Keratinocyte (primary cell): ENCODE measurements around the gene KTN1. TPM values are rescaled to one million over a fixed set of nuclear protein-coding genes. Genes with fewer than 3 reads are reported as not detected.

Experiments used
- DNase-seq: peaks from one replicate; pipeline ENCODE4 v3.0.0-alpha.2; 2011; ENCODE audit warnings: low read depth, missing footprints, low spot score
- FAIRE-seq: peaks from 2 replicates; lab custom pipeline; 2011; peaks lifted over from hg19 to GRCh38; lab: Jason Lieb, UNC
- H2AFZ ChIP-seq: 2 replicates; pipeline ENCODE4 v1.6.0; 2012; ENCODE audit warnings: low read length, control low read depth, inconsistent platforms; ENCODE audit not compliant: control insufficient read depth
- H3K27ac ChIP-seq: 2 replicates; pipeline ENCODE4 v1.5.1; 2011; ENCODE audit warnings: low read length; ENCODE audit not compliant: control insufficient read depth, insufficient read depth
- H3K27me3 ChIP-seq: 3 replicates; pipeline ENCODE4 v1.6.0; 2011; ENCODE audit warnings: low read length; ENCODE audit not compliant: control insufficient read depth, insufficient read depth; ENCODE audit errors: extremely low read depth
- H3K36me3 ChIP-seq, 2 experiments: 2 replicates in 1 of 2; 3 replicates in 1 of 2; pipeline ENCODE4 v1.5.1; 2011; ENCODE audit warnings: low read length in 2 of 2, mild to moderate bottlenecking in 1 of 2; ENCODE audit not compliant: control insufficient read depth in 2 of 2, insufficient read depth in 2 of 2; ENCODE audit errors: extremely low read depth in 1 of 2
- H3K4me1 ChIP-seq: 3 replicates; pipeline ENCODE4 v1.5.1; 2011; ENCODE audit warnings: low read length; ENCODE audit not compliant: control insufficient read depth, insufficient read depth; ENCODE audit errors: extremely low read depth
- H3K4me2 ChIP-seq: 3 replicates; pipeline ENCODE4 v1.6.0; 2011; ENCODE audit warnings: low read depth, low read length; ENCODE audit not compliant: control insufficient read depth, insufficient read depth; ENCODE audit errors: extremely low read depth
- H3K4me3 ChIP-seq, 3 experiments: fragments of 200-600 bp in 1 of 3; sonication (generic) in 1 of 3; 2 replicates in 2 of 3; 3 replicates in 1 of 3; pipeline ENCODE4 v1.5.1; 2011 to 2016; ENCODE audit warnings: low read length in 3 of 3, mild to moderate bottlenecking in 3 of 3, control low read depth in 2 of 3, inconsistent platforms in 1 of 3, low read depth in 1 of 3, mixed read lengths in 1 of 3, mixed run types in 1 of 3, moderate library complexity in 1 of 3; ENCODE audit not compliant: control insufficient read depth in 2 of 3, insufficient read depth in 2 of 3; ENCODE audit errors: extremely low read depth in 1 of 3
- H3K79me2 ChIP-seq: 2 replicates; pipeline ENCODE4 v1.6.0; 2012; ENCODE audit warnings: low read length; ENCODE audit not compliant: control insufficient read depth, insufficient read depth
- H3K9ac ChIP-seq: 3 replicates; pipeline ENCODE4 v1.6.0; 2011; ENCODE audit warnings: low read length; ENCODE audit not compliant: control insufficient read depth, insufficient read depth; ENCODE audit errors: extremely low read depth
- H3K9me1 ChIP-seq: 3 replicates; pipeline ENCODE4 v1.6.0; 2011; ENCODE audit warnings: low read length; ENCODE audit not compliant: control insufficient read depth, insufficient read depth; ENCODE audit errors: extremely low read depth
- H3K9me3 ChIP-seq: 2 replicates; pipeline ENCODE4 v1.5.1; 2012; ENCODE audit warnings: low read depth, low read length; ENCODE audit not compliant: control insufficient read depth
- H4K20me1 ChIP-seq: 3 replicates; pipeline ENCODE4 v1.6.0; 2011; ENCODE audit warnings: low read length; ENCODE audit not compliant: control insufficient read depth, insufficient read depth; ENCODE audit errors: extremely low read depth
- CTCF ChIP-seq, 3 experiments: IDR thresholded peaks in 1 of 3; conservative IDR thresholded peaks in 1 of 3; optimal IDR thresholded peaks in 1 of 3; 2 replicates in 2 of 3; 3 replicates in 1 of 3; pipeline versions ENCODE3 to v1.5.1; 2011; ENCODE audit warnings: low read length in 3 of 3, mild to moderate bottlenecking in 3 of 3, moderate library complexity in 2 of 3, control low read depth in 1 of 3, inconsistent platforms in 1 of 3; ENCODE audit not compliant: insufficient read depth in 2 of 3; ENCODE audit errors: extremely low read depth in 1 of 3
- EZH2 ChIP-seq: IDR thresholded peaks from one replicate; pipeline ENCODE4 v1.6.1; 2012; ENCODE audit warnings: inconsistent platforms, mild to moderate bottlenecking, low read length, moderate library complexity
- dilution Hi-C: fragments of 300-500 bp; cut with MboI; formaldehyde crosslinking; loops from one replicate; pipeline ENCODE4 v1.7.0; 2020; ENCODE audit warnings: low sequenced_read_pairs; ENCODE audit not compliant: extremely low pct_ligation_motif_present
- polyA plus RNA-seq, 5 experiments: library from polyadenylated mRNA; depleted of rRNA in 3 of 5; stranded (reverse) in 3 of 5; stranded (forward) in 1 of 5; unstranded in 1 of 5; fragments of >200 nt; gene quantifications; 1 replicate in 1 of 5; 2 replicates in 3 of 5; 3 replicates in 1 of 5; pipeline versions ENCODE4 v1.2.1 to v1.2.3, GENCODE V29; 2011 to 2012; ENCODE audit warnings: missing spikeins in 2 of 5, low read depth in 1 of 5, low replicate concordance in 1 of 5

KTN1 gene
- polyA plus RNA-seq, 1 donor (not counting 4 experiments of a cell fraction or from before 2014, with no cell fraction given), result 121 TPM

- Histone ChIP-seq H3K4me2 (no peak overlapping the region), H3K36me3 (no peaks in the 10 kb centered on the region), H3K4me1 (peaks cover 31% of the 10 kb centered on the region), H3K9me1 (no peaks in the 10 kb centered on the region), H2AFZ (no peak overlapping the region), H3K9ac (no peak overlapping the region), H3K27me3 (no peaks in the 10 kb centered on the region), H4K20me1 (no peaks in the 10 kb centered on the region), H3K79me2 (no peaks in the 10 kb centered on the region), H3K27ac (no peak overlapping the region), H3K9me3 (no peaks in the 10 kb centered on the region), H3K4me3 (no peak overlapping the region)
- TF ChIP-seq CTCF (optimal IDR thresholded peaks at IDR 0.05 in 1 of 3, IDR thresholded peaks at IDR 0.05 in 1 of 3, conservative IDR thresholded peaks at IDR 0.05 in 1 of 3; ENCODE audit: extremely low read depth in 1 of 3, insufficient read depth in 2 of 3, low read length in 3 of 3) (peak in 2 of 3 experiments; percentile 20 to 40), EZH2 (no peak)
- no peak for DNase-seq
- dilution Hi-C loops, result no loop called here
- FAIRE-seq, result no peak
These were observed 47.2 kb upstream of the KTN1 start for GRCh38 chr14:55532645-55533344.

GRCh38 chr14:55533960-55534359 is 46.0 kb upstream of the KTN1 start:
- H3K9me1 ChIP-seq, result no peaks in the 10 kb centered on the region
- no peaks in the 10 kb centered on the region for H3K36me3 ChIP-seq
- H3K79me2 ChIP-seq, result no peaks in the 10 kb centered on the region

More at GRCh38 chr14:55533960-55534359, 46.0 kb upstream of the KTN1 start:
- dilution Hi-C loops, result no loop called here
- no peak for TF ChIP-seq CTCF (optimal IDR thresholded peaks at IDR 0.05 in 1 of 3, IDR thresholded peaks at IDR 0.05 in 1 of 3, conservative IDR thresholded peaks at IDR 0.05 in 1 of 3; ENCODE audit: extremely low read depth in 1 of 3, insufficient read depth in 2 of 3, low read length in 3 of 3)
- TF ChIP-seq EZH2, result no peak
- peak overlapping the region; percentile 2 for H2AFZ ChIP-seq
- H3K9ac ChIP-seq, result no peak overlapping the region
- no peaks in the 10 kb centered on the region for H4K20me1 ChIP-seq
- peak overlapping the region; percentile 15 for H3K4me2 ChIP-seq
- H3K4me1 ChIP-seq, result peaks cover 31% of the 10 kb centered on the region
- peak; percentile 70 for FAIRE-seq
- H3K27me3 ChIP-seq, result no peaks in the 10 kb centered on the region
- H3K27ac ChIP-seq, result no peak overlapping the region
- no peaks in the 10 kb centered on the region for H3K9me3 ChIP-seq
- DNase-seq, result no peak
- no peak overlapping the region for H3K4me3 ChIP-seq
